ENCODE data around the gene TNNT1.

Gene TNNT1

GRCh38 chr19:55149078-55150003 is at the start of gene TNNT1:
Gene TNNT1, minus strand, starts transcription at chr19:55149206. Its CDS starts 2,049 bp downstream, at chr19:55147157.
- peaks cover 10% of the 10 kb centered on the region for H3K4me1 Mint-ChIP-seq (ENCODE audit: low read depth)
- peaks cover 38% of the 10 kb centered on the region for H3K27me3 Mint-ChIP-seq (ENCODE audit: low read depth)
- H3K4me3 Mint-ChIP-seq, result no peak within 1 kb of the TSS
- H3K27ac Mint-ChIP-seq, result no peak within 1 kb of the TSS
- H3K36me3 Mint-ChIP-seq (ENCODE audit: low read depth), result no peaks in the 10 kb centered on the region
- peaks cover 10% of the 10 kb centered on the region for H3K9me3 Mint-ChIP-seq

- Mint-ChIP-seq H3K36me3 (ENCODE audit: low read depth) (no peaks in the 10 kb centered on the region), H3K27ac (no peak overlapping the region), H3K4me3 (no peak overlapping the region), H3K4me1 (ENCODE audit: low read depth) (peaks cover 1% of the 10 kb centered on the region), H3K9me3 (no peaks in the 10 kb centered on the region), H3K27me3 (ENCODE audit: low read depth) (peaks cover 12% of the 10 kb centered on the region)
Observed at GRCh38 chr19:55198651-55199050, 49.6 kb upstream of the TNNT1 start.

- Mint-ChIP-seq H3K4me1 (ENCODE audit: low read depth) (peaks cover 1% of the 10 kb centered on the region), H3K27ac (no peak overlapping the region), H3K9me3 (no peaks in the 10 kb centered on the region), H3K27me3 (ENCODE audit: low read depth) (peaks cover 7% of the 10 kb centered on the region), H3K4me3 (no peak overlapping the region), H3K36me3 (ENCODE audit: low read depth) (no peaks in the 10 kb centered on the region)
Observed at GRCh38 chr19:55197528-55197927, 48.5 kb upstream of the TNNT1 start.

GRCh38 chr19:55196803-55197202 is 47.8 kb upstream of the TNNT1 start:
- Mint-ChIP-seq H3K36me3 (ENCODE audit: low read depth) (no peaks in the 10 kb centered on the region), H3K4me3 (no peak overlapping the region), H3K27me3 (ENCODE audit: low read depth) (peaks cover 7% of the 10 kb centered on the region), H3K4me1 (ENCODE audit: low read depth) (peaks cover 1% of the 10 kb centered on the region), H3K27ac (no peak overlapping the region), H3K9me3 (no peaks in the 10 kb centered on the region)

GRCh38 chr19:55193481-55193880 is 44.5 kb upstream of the TNNT1 start:
- H3K27me3 Mint-ChIP-seq (ENCODE audit: low read depth), result no peaks in the 10 kb centered on the region
- H3K27ac Mint-ChIP-seq, result no peak overlapping the region
- H3K4me3 Mint-ChIP-seq, result no peak overlapping the region
- no peaks in the 10 kb centered on the region for H3K9me3 Mint-ChIP-seq
- H3K36me3 Mint-ChIP-seq (ENCODE audit: low read depth), result no peaks in the 10 kb centered on the region
- peaks cover 9% of the 10 kb centered on the region for H3K4me1 Mint-ChIP-seq (ENCODE audit: low read depth)

GRCh38 chr19:55189403-55189835 is 40.4 kb upstream of the TNNT1 start:
- H3K4me3 Mint-ChIP-seq, result peak overlapping the region; percentile 7
- H3K4me1 Mint-ChIP-seq (ENCODE audit: low read depth), result peaks cover 12% of the 10 kb centered on the region
- H3K36me3 Mint-ChIP-seq (ENCODE audit: low read depth), result no peaks in the 10 kb centered on the region
- no peak overlapping the region for H3K27ac Mint-ChIP-seq
- H3K27me3 Mint-ChIP-seq (ENCODE audit: low read depth), result peaks cover 10% of the 10 kb centered on the region
- no peaks in the 10 kb centered on the region for H3K9me3 Mint-ChIP-seq

- H3K27ac Mint-ChIP-seq, result peak overlapping the region; percentile 64
Observed at GRCh38 chr19:55188625-55189024, 39.6 kb upstream of the TNNT1 start.

GRCh38 chr19:55186080-55186479 is 37.1 kb upstream of the TNNT1 start:
- no peak overlapping the region for H3K4me3 Mint-ChIP-seq
- no peaks in the 10 kb centered on the region for H3K9me3 Mint-ChIP-seq
- H3K27ac Mint-ChIP-seq, result no peak overlapping the region
- no peaks in the 10 kb centered on the region for H3K36me3 Mint-ChIP-seq (ENCODE audit: low read depth)
- peaks cover 14% of the 10 kb centered on the region for H3K4me1 Mint-ChIP-seq (ENCODE audit: low read depth)
- H3K27me3 Mint-ChIP-seq (ENCODE audit: low read depth), result peaks cover 25% of the 10 kb centered on the region

More at GRCh38 chr19:55188625-55189024, 39.6 kb upstream of the TNNT1 start:
- Mint-ChIP-seq H3K36me3 (ENCODE audit: low read depth) (no peaks in the 10 kb centered on the region), H3K4me3 (peak overlapping the region; percentile 26), H3K9me3 (no peaks in the 10 kb centered on the region), H3K27me3 (ENCODE audit: low read depth) (peaks cover 12% of the 10 kb centered on the region), H3K4me1 (ENCODE audit: low read depth) (peaks cover 14% of the 10 kb centered on the region)

GRCh38 chr19:55181740-55182139 is 32.7 kb upstream of the TNNT1 start:
- Mint-ChIP-seq H3K4me1 (ENCODE audit: low read depth) (peaks cover 16% of the 10 kb centered on the region), H3K4me3 (no peak overlapping the region), H3K9me3 (no peaks in the 10 kb centered on the region), H3K27me3 (ENCODE audit: low read depth) (peaks cover 56% of the 10 kb centered on the region), H3K36me3 (ENCODE audit: low read depth) (no peaks in the 10 kb centered on the region), H3K27ac (no peak overlapping the region)

- Mint-ChIP-seq H3K4me3 (peak within 1 kb of the TSS; percentile 66), H3K4me1 (ENCODE audit: low read depth) (peaks cover 16% of the 10 kb centered on the region), H3K36me3 (ENCODE audit: low read depth) (no peaks in the 10 kb centered on the region), H3K27ac (peak within 1 kb of the TSS; percentile 49), H3K27me3 (ENCODE audit: low read depth) (peaks cover 57% of the 10 kb centered on the region), H3K9me3 (no peaks in the 10 kb centered on the region)
Observed at GRCh38 chr19:55179606-55180484, 30.8 kb upstream of the TNNT1 start, which contains the start of gene SYT5. Gene SYT5, minus strand, starts transcription at chr19:55180289. Its CDS starts 1,248 bp downstream, at chr19:55179041.

GRCh38 chr19:55178781-55179599 is 30.0 kb upstream of the TNNT1 start:
- peaks cover 63% of the 10 kb centered on the region for H3K27me3 Mint-ChIP-seq (ENCODE audit: low read depth)
- peaks cover 18% of the 10 kb centered on the region for H3K4me1 Mint-ChIP-seq (ENCODE audit: low read depth)
- H3K4me3 Mint-ChIP-seq, result peak overlapping the region; percentile 66
- H3K9me3 Mint-ChIP-seq, result no peaks in the 10 kb centered on the region
- no peaks in the 10 kb centered on the region for H3K36me3 Mint-ChIP-seq (ENCODE audit: low read depth)
- peak overlapping the region; percentile 49 for H3K27ac Mint-ChIP-seq

- Mint-ChIP-seq H3K27me3 (ENCODE audit: low read depth) (peaks cover 76% of the 10 kb centered on the region), H3K4me3 (no peak overlapping the region), H3K4me1 (ENCODE audit: low read depth) (peaks cover 25% of the 10 kb centered on the region), H3K9me3 (no peaks in the 10 kb centered on the region), H3K27ac (no peak overlapping the region), H3K36me3 (ENCODE audit: low read depth) (no peaks in the 10 kb centered on the region)
Observed at GRCh38 chr19:55176076-55176475, 27.1 kb upstream of the TNNT1 start.

- Mint-ChIP-seq H3K27ac (no peak overlapping the region), H3K9me3 (no peaks in the 10 kb centered on the region), H3K4me3 (no peak overlapping the region), H3K4me1 (ENCODE audit: low read depth) (peaks cover 23% of the 10 kb centered on the region), H3K36me3 (ENCODE audit: low read depth) (no peaks in the 10 kb centered on the region), H3K27me3 (ENCODE audit: low read depth) (peaks cover 75% of the 10 kb centered on the region)
Observed at GRCh38 chr19:55175117-55175867, 26.3 kb upstream of the TNNT1 start.

Measured in T-helper 1 cell treated with Interleukin-12 subunit alpha and Interleukin-12 subunit beta and Interleukin-4 antibody, amounts not matched to agents 30 μg/mL and 1 μg/mL, for 36 hours (primary cell).